K562 (cell line): ENCODE results near the gene AJM1. TPM values are rescaled to one million over a fixed set of nuclear protein-coding genes. Genes with fewer than 3 reads are reported as not detected.
A peak's percentile ranks its signal among the peaks of the same experiment; 100 is the strongest.

Source experiments
- CBFA2T2 ChIP-seq: fragments of 450-650 bp; conservative IDR thresholded peaks from 2 replicates; pipeline ENCODE4 v1.6.1; 2017; ENCODE audit warnings: mild to moderate bottlenecking
- ELF2 ChIP-seq: fragments of 250-450 bp; sonication (Bioruptor Pico); IDR thresholded peaks from 2 replicates; pipeline ENCODE4 v1.5.0; 2021; ENCODE audit warnings: mild to moderate bottlenecking
- LEF1 ChIP-seq: fragments of 450-650 bp; IDR thresholded peaks from 2 replicates; pipeline ENCODE4 v1.6.1; 2016; ENCODE audit warnings: mild to moderate bottlenecking
- MAFF ChIP-seq: IDR thresholded peaks from 2 replicates; pipeline ENCODE4 v1.6.1; 2012; ENCODE audit warnings: low read length, improper control_type of control experiment
- OTX1 ChIP-seq: fragments of 450-650 bp; formaldehyde crosslinking; IDR thresholded peaks from 2 replicates; pipeline ENCODE4 v1.4.0; 2022; ENCODE audit warnings: mild to moderate bottlenecking
- POLR3A ChIP-seq: IDR thresholded peaks from 2 replicates; pipeline ENCODE4 v1.6.1; 2011; ENCODE audit warnings: borderline replicate concordance, mild to moderate bottlenecking, moderate library complexity; ENCODE audit not compliant: insufficient read length, insufficient read depth; ENCODE audit errors: extremely low read depth
- RAD51 ChIP-seq: fragments of 450-650 bp; IDR thresholded peaks from 2 replicates; pipeline ENCODE4 v1.7.1; 2016; ENCODE audit warnings: low read depth, mild to moderate bottlenecking, borderline replicate concordance
- SMARCC2 ChIP-seq: fragments of 450-650 bp; IDR thresholded peaks from 2 replicates; pipeline ENCODE4 v1.6.1; 2017; ENCODE audit warnings: antibody characterized with exemption, moderate library complexity, mild to moderate bottlenecking, low read depth
- SNRNP70 ChIP-seq: fragments of 200-400 bp; formaldehyde crosslinking; optimal IDR thresholded peaks from 2 replicates; pipeline ENCODE3; 2017; ENCODE audit warnings: low read depth, low read length
- TAF7 ChIP-seq: fragments of 450-650 bp; IDR thresholded peaks from 2 replicates; pipeline ENCODE4 v1.6.1; 2016; ENCODE audit warnings: missing genetic modification characterization, missing compliant biosample characterization
- TBL1XR1 ChIP-seq, 2 experiments: IDR thresholded peaks; 2 replicates each; pipeline ENCODE4 v1.6.1; 2012; ENCODE audit warnings: improper control_type of control experiment in 2 of 2, low read length in 2 of 2, mild to moderate bottlenecking in 1 of 2
- ZBTB17 ChIP-seq: fragments of 450-650 bp; formaldehyde crosslinking; IDR thresholded peaks from 2 replicates; pipeline ENCODE4 v1.4.0; 2020; ENCODE audit warnings: mild to moderate bottlenecking
- polyA plus RNA-seq, 8 experiments: library from polyadenylated mRNA; depleted of rRNA in 4 of 8; stranded (reverse) in 5 of 8; unstranded in 3 of 8; fragments of >200 nt; fragmentation: Nextera tagmentation in 2 of 8; fragmentation: Illumina TruSeq in 1 of 8; extraction: Ambion mirVana in 2 of 8; extraction: Trizol in 1 of 8; gene quantifications; 2 replicates each; pipeline versions ENCODE4 v1.2.1 to v1.2.3, GENCODE V29; 2011 to 2014; ENCODE audit warnings: inconsistent platforms in 1 of 8, missing spikeins in 1 of 8
- total RNA-seq, 7 experiments: library from RNA; depleted of rRNA in 6 of 7; stranded (reverse); fragments of >200 nt in 6 of 7; fragmentation: Illumina TruSeq in 2 of 7; extraction: Trizol in 2 of 7; gene quantifications; 2 replicates each; pipeline versions ENCODE4 v1.2.1 to v1.2.3, GENCODE V29; 2011 to 2021; ENCODE audit warnings: low replicate concordance in 1 of 7
- TF ChIP-seq, protein P1 (sequence below), 2 experiments: fragments of 450-650 bp in 1 of 2; sonication (generic) in 1 of 2; formaldehyde crosslinking in 1 of 2; IDR thresholded peaks; 2 replicates each; pipeline versions ENCODE4 v1.7.1 to v1.9.0; 2016 to 2022; ENCODE audit warnings: inconsistent platforms in 1 of 2, mild to moderate bottlenecking in 1 of 2, missing genetic modification reagents in 1 of 2
- TF ChIP-seq, protein P2 (sequence below): sonication (generic); formaldehyde crosslinking; IDR thresholded peaks from 2 replicates; pipeline ENCODE4 v1.8.0; 2022; ENCODE audit warnings: mild to moderate bottlenecking, missing genetic modification reagents
- TF ChIP-seq, protein P3 (sequence below): IDR thresholded peaks from 2 replicates; pipeline ENCODE4 v1.6.1; 2011; ENCODE audit not compliant: insufficient read length; ENCODE audit errors: extremely low read depth
- TF ChIP-seq, protein P4 (sequence below): IDR thresholded peaks from 3 replicates; pipeline ENCODE4 v1.6.1; 2011; ENCODE audit warnings: borderline replicate concordance, mild to moderate bottlenecking; ENCODE audit not compliant: insufficient read length, insufficient read depth

The AJM1 gene
- total and polyA plus RNA-seq, 9 of the 15 experiments (the other 6 are each of a cell fraction or from before 2014, with no cell fraction given): 0.01 to 3.7 (median 0.65) TPM; not detected in 1

DNA sequence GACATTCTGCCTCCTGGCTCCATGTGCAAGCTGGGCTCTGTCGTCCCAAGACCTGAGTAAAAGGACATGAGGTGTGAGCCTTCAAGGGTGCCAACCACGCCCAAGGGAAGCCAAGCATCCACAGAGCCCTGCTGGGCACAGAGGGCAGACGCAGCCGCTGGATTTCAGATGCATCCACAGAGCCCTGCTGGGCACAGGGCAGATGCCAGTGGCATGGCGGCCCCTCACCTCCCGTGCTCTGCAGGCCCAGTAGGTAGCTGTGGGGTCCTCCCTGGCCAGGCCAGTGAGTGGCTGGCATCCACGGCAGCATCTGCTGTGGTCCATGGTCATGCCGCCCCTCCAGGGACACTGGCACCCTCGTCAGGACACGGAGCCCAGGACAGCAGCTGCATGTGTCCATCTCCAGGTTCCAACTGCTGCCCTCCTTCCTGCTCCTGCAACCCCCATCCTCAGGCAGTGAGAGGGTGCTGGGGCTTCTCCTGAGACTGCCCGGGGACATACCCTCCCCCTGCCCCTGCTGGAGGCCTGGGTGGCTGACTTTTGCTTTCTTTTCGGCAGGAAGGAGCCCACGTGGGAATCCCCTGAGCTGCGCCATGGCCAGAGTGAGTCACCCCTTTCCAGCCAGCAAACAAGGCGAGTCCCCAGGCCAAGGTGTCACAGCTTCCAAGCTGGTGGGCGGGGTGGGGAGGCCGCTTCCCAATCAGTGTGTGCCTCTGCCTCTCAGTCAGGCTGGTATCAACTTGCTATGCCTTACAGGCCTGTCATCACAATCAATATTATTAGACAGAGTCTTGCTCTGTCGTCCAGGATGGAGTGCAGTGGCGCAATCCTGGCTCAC is 40.0 kb downstream of the AJM1 start (continued):
- TF ChIP-seq, protein P1, sequence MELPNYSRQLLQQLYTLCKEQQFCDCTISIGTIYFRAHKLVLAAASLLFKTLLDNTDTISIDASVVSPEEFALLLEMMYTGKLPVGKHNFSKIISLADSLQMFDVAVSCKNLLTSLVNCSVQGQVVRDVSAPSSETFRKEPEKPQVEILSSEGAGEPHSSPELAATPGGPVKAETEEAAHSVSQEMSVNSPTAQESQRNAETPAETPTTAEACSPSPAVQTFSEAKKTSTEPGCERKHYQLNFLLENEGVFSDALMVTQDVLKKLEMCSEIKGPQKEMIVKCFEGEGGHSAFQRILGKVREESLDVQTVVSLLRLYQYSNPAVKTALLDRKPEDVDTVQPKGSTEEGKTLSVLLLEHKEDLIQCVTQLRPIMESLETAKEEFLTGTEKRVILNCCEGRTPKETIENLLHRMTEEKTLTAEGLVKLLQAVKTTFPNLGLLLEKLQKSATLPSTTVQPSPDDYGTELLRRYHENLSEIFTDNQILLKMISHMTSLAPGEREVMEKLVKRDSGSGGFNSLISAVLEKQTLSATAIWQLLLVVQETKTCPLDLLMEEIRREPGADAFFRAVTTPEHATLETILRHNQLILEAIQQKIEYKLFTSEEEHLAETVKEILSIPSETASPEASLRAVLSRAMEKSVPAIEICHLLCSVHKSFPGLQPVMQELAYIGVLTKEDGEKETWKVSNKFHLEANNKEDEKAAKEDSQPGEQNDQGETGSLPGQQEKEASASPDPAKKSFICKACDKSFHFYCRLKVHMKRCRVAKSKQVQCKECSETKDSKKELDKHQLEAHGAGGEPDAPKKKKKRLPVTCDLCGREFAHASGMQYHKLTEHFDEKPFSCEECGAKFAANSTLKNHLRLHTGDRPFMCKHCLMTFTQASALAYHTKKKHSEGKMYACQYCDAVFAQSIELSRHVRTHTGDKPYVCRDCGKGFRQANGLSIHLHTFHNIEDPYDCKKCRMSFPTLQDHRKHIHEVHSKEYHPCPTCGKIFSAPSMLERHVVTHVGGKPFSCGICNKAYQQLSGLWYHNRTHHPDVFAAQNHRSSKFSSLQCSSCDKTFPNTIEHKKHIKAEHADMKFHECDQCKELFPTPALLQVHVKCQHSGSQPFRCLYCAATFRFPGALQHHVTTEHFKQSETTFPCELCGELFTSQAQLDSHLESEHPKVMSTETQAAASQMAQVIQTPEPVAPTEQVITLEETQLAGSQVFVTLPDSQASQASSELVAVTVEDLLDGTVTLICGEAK (IDR thresholded peaks at IDR 0.05): no peak
- TF ChIP-seq, protein P1 (CRISPR knock-in tag; IDR thresholded peaks at IDR 0.05): no peak
- TF ChIP-seq, protein P2, sequence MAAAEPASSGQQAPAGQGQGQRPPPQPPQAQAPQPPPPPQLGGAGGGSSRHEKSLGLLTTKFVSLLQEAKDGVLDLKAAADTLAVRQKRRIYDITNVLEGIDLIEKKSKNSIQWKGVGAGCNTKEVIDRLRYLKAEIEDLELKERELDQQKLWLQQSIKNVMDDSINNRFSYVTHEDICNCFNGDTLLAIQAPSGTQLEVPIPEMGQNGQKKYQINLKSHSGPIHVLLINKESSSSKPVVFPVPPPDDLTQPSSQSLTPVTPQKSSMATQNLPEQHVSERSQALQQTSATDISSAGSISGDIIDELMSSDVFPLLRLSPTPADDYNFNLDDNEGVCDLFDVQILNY: no peak
- TF ChIP-seq POLR3A: no peak
- TF ChIP-seq SNRNP70: no peak
- TF ChIP-seq, protein P3, sequence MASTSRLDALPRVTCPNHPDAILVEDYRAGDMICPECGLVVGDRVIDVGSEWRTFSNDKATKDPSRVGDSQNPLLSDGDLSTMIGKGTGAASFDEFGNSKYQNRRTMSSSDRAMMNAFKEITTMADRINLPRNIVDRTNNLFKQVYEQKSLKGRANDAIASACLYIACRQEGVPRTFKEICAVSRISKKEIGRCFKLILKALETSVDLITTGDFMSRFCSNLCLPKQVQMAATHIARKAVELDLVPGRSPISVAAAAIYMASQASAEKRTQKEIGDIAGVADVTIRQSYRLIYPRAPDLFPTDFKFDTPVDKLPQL: no peak
- TF ChIP-seq CBFA2T2: no peak
- no peak for TF ChIP-seq TAF7 (tag)
- no peak for TF ChIP-seq TBL1XR1 (IDR thresholded peaks at IDR 0.05; ENCODE audit: low read length in 2 of 2)
- TF ChIP-seq ELF2 (CRISPR knock-in tag): no peak
- no peak for TF ChIP-seq MAFF
- no peak for TF ChIP-seq OTX1
- TF ChIP-seq, protein P4, sequence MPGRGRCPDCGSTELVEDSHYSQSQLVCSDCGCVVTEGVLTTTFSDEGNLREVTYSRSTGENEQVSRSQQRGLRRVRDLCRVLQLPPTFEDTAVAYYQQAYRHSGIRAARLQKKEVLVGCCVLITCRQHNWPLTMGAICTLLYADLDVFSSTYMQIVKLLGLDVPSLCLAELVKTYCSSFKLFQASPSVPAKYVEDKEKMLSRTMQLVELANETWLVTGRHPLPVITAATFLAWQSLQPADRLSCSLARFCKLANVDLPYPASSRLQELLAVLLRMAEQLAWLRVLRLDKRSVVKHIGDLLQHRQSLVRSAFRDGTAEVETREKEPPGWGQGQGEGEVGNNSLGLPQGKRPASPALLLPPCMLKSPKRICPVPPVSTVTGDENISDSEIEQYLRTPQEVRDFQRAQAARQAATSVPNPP: no peak
- no peak for TF ChIP-seq RAD51
- no peak for TF ChIP-seq SMARCC2
- peak; percentile 96 for TF ChIP-seq ZBTB17
- no peak for TF ChIP-seq LEF1
